Rectal smooth muscle tissue (tissue), 1 donor: ENCODE data around the gene COMMD3.
A peak's percentile ranks its signal among the peaks of the same experiment; 100 is the strongest.

Source experiments
- H3K27ac ChIP-seq: one replicate; pipeline ENCODE4 v1.7.0; 2013; ENCODE audit warnings: low read depth, low read length, inconsistent platforms
- H3K27me3 ChIP-seq: one replicate; pipeline ENCODE4 v1.7.0; 2013; ENCODE audit warnings: low read length; ENCODE audit not compliant: control insufficient read depth, insufficient read depth
- H3K36me3 ChIP-seq: one replicate; pipeline ENCODE4 v1.7.0; 2013; ENCODE audit warnings: low read length; ENCODE audit not compliant: control insufficient read depth, insufficient read depth
- H3K4me1 ChIP-seq: one replicate; pipeline ENCODE4 v1.7.0; 2013; ENCODE audit warnings: low read length; ENCODE audit not compliant: control insufficient read depth, insufficient read depth
- H3K4me3 ChIP-seq: one replicate; pipeline ENCODE4 v1.7.0; 2013; ENCODE audit warnings: low read length
- H3K9ac ChIP-seq: one replicate; pipeline ENCODE4 v1.7.0; 2013; ENCODE audit warnings: low read length

Gene COMMD3

GRCh38 chr10:22321156-22321923 is 5.2 kb downstream of the COMMD3 start:
- no peaks in the 10 kb centered on the region for H3K36me3 ChIP-seq
- peak overlapping the region; percentile 86 for H3K4me3 ChIP-seq
- H3K4me1 ChIP-seq = peaks cover 43% of the 10 kb centered on the region
- H3K27ac ChIP-seq = peak overlapping the region; percentile 89
- H3K27me3 ChIP-seq = no peaks in the 10 kb centered on the region
- peak overlapping the region; percentile 64 for H3K9ac ChIP-seq

- Histone ChIP-seq H3K36me3 (no peaks in the 10 kb centered on the region), H3K4me3 (peak overlapping the region; percentile 82), H3K4me1 (peaks cover 43% of the 10 kb centered on the region), H3K27me3 (no peaks in the 10 kb centered on the region), H3K9ac (no peak overlapping the region), H3K27ac (no peak overlapping the region)
These were observed 5.9 kb downstream of the COMMD3 start for GRCh38 chr10:22321924-22322640.

- H3K27ac ChIP-seq = no peak overlapping the region
- H3K9ac ChIP-seq = no peak overlapping the region
These were observed 6.5 kb downstream of the COMMD3 start for GRCh38 chr10:22322641-22323160.

GRCh38 chr10:22323538-22324305 is 7.5 kb downstream of the COMMD3 start:
- Histone ChIP-seq H3K36me3 (no peaks in the 10 kb centered on the region), H3K4me1 (peaks cover 31% of the 10 kb centered on the region), H3K27me3 (no peaks in the 10 kb centered on the region), H3K27ac (no peak overlapping the region), H3K4me3 (no peak overlapping the region), H3K9ac (no peak overlapping the region)

More at GRCh38 chr10:22322641-22323160, 6.5 kb downstream of the COMMD3 start:
- no peaks in the 10 kb centered on the region for H3K27me3 ChIP-seq
- H3K36me3 ChIP-seq = no peaks in the 10 kb centered on the region
- H3K4me1 ChIP-seq = peaks cover 38% of the 10 kb centered on the region
- peak overlapping the region; percentile 82 for H3K4me3 ChIP-seq

GRCh38 chr10:22324413-22324812 is 8.2 kb downstream of the COMMD3 start:
- Histone ChIP-seq H3K4me1 (peaks cover 31% of the 10 kb centered on the region), H3K36me3 (peaks cover 3% of the 10 kb centered on the region), H3K9ac (no peak overlapping the region), H3K4me3 (peak overlapping the region; percentile 67), H3K27me3 (no peaks in the 10 kb centered on the region), H3K27ac (no peak overlapping the region)

- no peaks in the 10 kb centered on the region for H3K27me3 ChIP-seq
- no peak overlapping the region for H3K27ac ChIP-seq
- peak overlapping the region; percentile 67 for H3K4me3 ChIP-seq
- H3K4me1 ChIP-seq = peaks cover 29% of the 10 kb centered on the region
- H3K36me3 ChIP-seq = peaks cover 6% of the 10 kb centered on the region
- H3K9ac ChIP-seq = no peak overlapping the region
These were observed 8.7 kb downstream of the COMMD3 start for GRCh38 chr10:22324893-22325271.

- H3K4me1 ChIP-seq = peaks cover 26% of the 10 kb centered on the region
- H3K36me3 ChIP-seq = peaks cover 7% of the 10 kb centered on the region
- H3K27ac ChIP-seq = peak overlapping the region; percentile 44
- no peaks in the 10 kb centered on the region for H3K27me3 ChIP-seq
- H3K4me3 ChIP-seq = peak overlapping the region; percentile 67
- no peak overlapping the region for H3K9ac ChIP-seq
These were observed 9.3 kb downstream of the COMMD3 start for GRCh38 chr10:22325272-22326144.

GRCh38 chr10:22326145-22326702 is 10.0 kb downstream of the COMMD3 start:
- Histone ChIP-seq H3K36me3 (peaks cover 7% of the 10 kb centered on the region), H3K4me1 (peaks cover 26% of the 10 kb centered on the region), H3K27ac (no peak overlapping the region), H3K9ac (no peak overlapping the region), H3K4me3 (peak overlapping the region; percentile 63), H3K27me3 (no peaks in the 10 kb centered on the region)

- Histone ChIP-seq H3K9ac (no peak overlapping the region), H3K4me1 (peaks cover 9% of the 10 kb centered on the region), H3K27me3 (peaks cover 1% of the 10 kb centered on the region), H3K27ac (no peak overlapping the region), H3K36me3 (peaks cover 7% of the 10 kb centered on the region), H3K4me3 (no peak overlapping the region)
These were observed 13.0 kb downstream of the COMMD3 start for GRCh38 chr10:22329150-22329549.

GRCh38 chr10:22332116-22332692 is 16.0 kb downstream of the COMMD3 start:
- H3K4me3 ChIP-seq = no peak overlapping the region
- no peaks in the 10 kb centered on the region for H3K4me1 ChIP-seq
- peaks cover 29% of the 10 kb centered on the region for H3K27me3 ChIP-seq
- H3K27ac ChIP-seq = no peak overlapping the region
- H3K9ac ChIP-seq = no peak overlapping the region
- H3K36me3 ChIP-seq = peaks cover 7% of the 10 kb centered on the region
